ENCODE measurements around the gene GPR37.

GPR37 gene

DNA sequence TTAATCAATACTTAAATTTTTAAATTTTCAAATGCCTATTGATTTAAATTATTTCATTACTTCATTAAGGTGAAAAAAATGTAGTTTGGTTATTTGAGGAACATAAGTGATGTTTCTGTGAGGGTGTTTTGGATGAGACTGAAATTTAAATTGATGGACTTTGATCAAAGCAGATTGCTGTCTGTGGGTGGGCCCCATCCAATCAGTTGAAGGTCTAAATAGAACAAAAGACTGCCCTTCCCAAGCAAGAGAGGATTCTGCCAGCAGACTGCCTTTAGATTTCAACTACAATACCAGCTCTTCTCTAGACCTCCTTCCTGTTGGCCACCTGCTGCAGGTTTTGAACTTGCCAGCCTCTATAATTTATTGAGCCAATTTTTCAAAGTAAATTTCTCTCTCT lies 14.5 kb upstream of the GPR37 start:
- no peak for DNase-seq

DNA sequence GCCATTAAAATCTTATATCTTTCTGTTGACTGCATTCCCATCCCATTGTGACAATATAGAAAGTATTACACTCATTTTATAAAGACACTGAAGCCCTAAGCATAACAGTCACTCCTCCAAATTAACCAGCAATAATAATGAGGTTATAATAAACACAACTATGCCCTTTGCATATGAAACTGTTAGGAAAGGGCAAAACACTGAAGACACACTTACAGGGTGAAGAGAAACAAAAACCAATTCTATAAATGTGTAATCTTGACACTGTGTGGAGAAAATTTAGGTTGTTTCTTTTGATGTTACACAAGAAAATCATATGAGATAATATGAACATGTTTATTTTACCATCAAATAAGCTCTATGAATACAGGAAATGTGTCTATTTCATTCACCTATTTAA lies 14.0 kb upstream of the GPR37 start:
- DNase-seq = no peak

DNA sequence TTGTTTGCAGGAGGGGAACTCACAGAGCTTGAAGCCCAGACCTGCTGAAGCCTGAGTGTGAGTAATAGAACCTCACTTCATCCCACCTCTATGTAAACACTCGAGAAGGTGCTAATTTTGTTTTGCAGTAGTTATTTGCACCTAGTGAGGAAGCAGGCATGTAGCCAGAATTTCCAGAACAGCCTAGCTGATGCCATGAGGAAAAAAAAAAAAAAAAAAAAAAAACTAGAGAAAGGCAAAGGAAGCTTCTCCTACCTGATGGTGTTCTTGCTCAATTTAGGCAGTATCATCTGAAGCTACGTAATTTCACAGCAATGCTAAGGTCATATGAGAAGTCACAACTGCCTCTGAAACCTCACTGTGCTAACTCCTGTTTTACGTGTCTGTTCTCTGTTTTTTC lies 13.6 kb upstream of the GPR37 start:
- no peak for DNase-seq

DNA sequence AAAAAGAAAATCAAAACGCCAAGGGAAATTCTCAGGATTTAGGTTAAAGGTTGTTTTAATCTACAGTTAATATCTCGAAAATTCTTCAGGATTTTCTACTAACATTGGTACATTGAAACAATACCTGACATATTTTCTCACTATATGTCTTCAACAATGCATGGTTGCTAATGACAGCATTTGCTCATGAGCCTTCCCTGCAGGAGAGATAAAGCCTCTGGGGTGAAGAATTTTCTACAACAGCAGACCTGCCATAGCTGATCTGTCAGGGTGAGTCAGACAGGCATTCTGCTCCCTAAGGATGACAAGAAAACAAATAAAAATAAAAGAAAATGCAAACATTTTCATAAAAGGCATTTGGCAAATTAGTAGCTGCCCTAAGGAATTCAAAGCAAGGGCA lies 11.7 kb upstream of the GPR37 start:
- DNase-seq = no peak

DNA sequence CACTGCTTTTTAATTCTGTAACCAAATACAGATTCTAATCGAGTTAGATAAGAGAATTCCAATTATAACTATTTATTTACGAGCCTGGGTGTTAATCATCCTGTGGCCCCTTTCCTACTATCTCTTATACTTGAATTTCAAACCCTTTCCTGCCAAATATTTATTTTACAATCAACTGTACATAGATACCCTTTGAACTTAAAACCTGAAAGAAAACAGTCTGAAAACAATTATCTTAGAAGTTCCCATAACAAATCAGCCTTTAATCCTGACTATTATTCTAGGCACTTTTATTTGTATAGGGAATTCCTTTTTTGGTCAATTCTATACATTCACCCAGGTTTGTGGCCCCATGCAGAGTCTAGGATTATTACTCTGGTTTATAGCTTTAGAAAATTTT lies 10.6 kb upstream of the GPR37 start:
- no peak for DNase-seq

DNA sequence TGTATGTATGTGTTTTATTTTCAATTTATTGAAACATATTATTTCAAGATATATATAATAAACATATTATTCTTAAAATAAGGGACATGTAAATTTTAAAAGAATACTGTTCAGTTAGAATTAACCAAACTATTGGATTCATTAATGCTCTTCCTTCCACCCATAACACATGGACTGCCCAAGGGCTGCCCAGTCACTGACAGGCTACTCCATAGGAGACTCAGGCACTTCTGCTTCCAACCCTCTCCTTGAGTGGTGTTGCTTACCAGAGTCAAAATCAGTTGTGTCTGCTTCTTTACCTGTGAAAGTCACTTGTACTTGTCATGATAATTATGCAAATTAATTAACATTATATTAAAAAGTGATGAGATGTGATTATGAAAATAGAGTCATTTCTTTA lies 9.8 kb upstream of the GPR37 start:
- no peak for DNase-seq

DNA sequence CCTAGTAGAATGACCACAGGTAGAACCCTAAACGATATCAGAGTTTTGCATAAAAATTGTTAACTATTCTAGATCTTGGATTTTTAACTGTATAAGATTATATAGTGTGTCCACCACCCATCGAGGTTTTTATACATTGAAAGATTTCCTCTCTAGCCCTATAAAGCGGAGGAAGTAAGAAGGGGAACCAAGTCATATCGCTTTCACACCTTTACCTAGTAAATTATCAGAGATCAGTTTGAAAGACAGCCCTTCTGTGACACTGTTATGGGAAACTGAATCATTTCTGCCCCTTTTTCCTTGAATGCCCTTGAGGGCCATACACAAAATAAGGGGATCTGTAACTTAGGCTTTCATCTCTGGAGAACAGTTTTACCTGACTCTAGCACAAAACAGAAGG lies 8.3 kb upstream of the GPR37 start:
- no peak for DNase-seq

DNA sequence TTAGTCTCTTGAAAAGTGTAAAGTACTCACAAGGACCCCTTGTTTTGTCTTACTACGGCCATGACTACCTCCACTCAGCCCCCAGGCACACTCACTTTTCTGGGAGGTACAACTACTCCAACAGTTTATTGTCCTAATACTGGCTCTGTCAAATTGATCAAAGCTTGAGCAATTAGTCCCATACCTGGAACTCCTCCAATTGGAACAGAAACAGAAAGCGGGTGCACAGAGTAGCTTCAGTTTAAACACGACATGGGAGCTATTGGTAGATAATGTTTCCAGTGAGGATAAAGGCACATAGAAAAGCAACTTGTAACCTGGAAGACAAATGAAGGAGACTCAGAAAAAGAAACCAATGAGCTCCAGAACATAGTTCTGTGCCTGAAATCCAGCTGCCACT lies 7.7 kb upstream of the GPR37 start:
- DNase-seq = no peak

DNA sequence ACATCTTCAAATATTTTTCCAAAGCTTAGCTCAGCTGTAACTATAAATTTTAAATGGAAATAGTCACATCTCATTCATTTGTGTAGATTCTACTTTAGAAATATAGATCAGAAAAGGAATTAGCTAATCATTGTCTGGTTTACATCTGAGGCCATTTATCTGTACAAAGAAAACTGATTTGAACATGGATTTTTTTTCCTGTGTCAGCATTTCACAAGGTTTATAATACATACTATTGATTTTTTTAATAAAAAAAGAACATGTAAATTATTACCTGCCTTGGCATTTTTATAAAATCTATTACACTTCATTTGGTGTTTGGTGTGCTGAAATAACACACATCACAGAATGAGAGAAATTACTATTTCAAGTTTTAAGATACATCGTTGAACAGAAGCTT lies 3.5 kb upstream of the GPR37 start:
- no peak for DNase-seq

DNA sequence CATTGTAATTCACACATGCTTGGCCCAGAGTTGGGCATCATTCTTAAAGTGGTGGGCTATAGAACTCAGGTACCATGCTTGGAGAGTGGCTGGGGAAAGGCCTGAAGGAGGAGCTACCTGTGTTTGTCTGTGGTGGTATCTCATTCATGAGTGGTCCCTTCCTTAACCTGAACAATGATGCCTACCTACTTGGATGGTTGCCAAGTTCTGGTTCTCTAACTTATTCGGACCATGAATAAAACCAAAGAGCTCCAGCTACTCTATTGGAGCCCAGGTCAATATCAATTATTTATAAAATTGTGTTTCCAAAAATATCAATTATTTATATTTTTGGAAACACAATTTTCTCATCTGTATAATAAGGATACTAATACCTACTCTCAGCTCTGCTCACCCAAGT lies 2.9 kb upstream of the GPR37 start:
- DNase-seq = no peak

DNA sequence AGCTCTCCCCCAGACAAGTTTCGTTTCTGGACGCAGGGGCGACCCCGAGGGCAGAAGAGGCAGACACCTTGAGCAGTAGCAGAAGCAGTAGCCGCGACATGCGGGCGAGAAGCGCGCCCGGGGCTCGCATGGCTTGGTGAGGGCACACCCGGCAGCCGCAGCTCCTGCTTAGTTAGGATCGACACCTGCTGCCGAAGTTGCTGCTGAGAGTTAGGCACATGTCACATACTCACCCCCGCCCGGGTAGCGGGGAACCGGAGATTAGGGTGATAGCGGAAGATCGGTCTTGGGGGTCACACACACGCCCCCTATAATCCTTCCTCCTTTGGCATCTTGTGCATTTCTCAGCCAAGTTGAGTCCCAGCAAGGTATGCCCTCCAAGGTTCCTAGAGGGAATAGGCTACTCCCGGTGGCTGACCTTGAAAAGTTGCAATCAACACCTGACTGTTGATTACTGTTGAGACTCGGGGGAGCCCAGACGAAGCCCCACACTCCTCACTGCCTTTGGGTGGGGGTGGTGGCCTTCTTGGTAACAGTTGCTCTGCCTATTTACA lies 668 bp downstream of the GPR37 start:
- peak; percentile 45 for DNase-seq

DNA sequence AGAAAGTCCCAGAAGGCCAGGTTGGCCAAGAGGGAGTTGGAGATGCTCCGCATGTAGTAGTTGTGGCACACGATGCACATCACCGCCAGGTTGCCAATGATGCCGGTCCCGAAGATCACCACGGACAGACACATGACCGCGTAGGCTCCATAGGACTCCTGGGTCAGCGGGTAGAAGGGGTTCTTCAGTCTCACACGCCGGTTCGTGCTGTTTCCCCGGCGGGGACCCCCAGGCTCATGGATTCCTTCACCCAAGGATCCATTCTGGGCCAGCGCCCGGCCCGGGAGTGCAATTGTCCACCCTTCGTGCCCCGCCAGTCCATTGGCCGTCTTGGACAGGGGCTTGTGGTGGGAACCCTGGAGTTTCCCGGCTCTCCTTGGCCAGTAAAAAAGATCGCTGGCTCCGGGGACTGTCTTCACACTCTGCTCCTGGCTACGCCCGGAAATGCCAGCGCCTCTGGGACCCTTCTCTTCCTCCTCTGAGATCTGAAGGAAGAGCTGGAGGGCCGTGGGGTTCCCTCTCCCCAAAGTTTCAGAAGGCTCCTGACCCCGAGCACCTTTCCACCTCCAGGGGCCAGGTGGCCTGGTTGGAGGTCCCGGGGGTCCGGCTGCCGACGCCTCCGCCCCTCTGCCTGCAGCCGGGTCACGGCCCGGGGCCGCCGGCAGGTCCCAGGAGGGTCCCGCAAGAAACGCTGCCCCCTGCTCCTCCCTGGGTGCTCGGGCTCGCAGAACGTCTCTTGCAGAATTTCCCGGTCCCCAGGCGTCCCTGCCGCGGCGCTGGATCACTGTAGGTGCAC lies 1.3 kb downstream of the GPR37 start:
- no peak for DNase-seq

DNA sequence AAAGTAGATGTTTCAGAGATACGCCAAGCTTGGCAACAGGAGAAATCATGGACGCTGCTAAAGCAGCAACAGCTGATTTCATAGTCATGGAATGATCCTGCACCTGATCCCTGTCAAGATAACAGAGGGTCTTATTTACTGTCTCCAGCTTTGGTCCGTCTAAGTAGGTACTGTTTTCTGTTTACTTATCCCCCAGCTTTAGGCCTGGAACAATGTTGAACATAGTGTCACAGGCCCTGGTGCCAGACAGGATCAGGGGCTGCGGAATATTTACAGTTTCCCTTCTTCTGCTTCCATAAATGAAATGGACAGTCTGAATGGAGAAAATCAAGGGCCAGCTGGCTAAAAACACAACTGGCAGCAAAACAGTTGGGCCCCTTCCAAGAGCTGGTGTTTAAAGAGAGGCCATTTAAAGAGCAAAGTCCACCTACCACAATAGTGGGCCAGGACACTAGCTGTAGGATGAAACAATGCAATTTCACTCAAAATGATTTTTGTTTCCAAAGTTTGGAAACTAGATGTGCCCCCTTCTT lies 2.9 kb downstream of the GPR37 start:
- DNase-seq = no peak

DNA sequence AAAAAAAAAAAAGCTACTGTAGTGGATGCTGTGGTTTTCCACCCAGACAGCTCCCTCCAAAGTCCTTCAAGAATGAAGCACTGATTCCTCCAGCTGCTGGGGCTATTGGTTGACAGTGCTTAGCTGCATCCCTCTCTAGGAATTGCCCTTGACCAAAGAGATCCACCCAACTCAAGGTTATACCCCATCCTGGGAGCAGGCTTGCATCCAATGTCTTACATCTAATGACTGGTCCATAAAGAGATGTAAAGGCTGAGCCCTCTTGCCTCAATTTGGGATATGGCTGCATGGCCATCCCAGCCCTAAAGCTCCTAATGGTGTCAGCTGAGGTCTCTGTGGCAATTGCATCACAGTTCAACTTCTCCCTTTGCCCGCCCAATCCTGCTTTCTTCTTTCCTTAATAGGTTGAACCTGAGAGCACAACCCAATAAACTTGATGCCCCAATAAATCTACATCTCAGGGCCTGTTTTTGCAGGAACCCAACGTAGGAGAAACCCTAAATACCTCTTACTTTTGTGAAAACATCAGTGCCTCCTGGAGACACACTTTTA lies 4.4 kb downstream of the GPR37 start:
- no peak for DNase-seq

DNA sequence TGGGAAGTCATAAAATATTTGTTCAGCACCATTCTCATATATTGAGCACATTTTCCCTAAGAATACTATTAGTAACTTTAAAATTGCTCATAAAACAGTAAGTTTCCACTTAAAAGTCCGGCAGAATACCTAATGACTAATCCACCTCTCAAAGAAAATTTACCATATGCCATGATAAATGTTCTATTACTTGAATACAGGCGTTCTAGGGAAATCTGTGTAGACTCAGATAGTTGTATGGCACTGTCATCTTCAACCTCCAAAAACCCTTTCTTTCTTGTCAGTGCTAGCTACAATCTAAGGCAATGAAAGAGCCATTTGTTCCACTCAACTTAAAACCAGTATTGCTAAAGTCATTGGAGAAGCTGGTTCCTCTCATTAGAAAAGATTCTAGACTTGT lies 7.3 kb downstream of the GPR37 start:
- DNase-seq = no peak

DNA sequence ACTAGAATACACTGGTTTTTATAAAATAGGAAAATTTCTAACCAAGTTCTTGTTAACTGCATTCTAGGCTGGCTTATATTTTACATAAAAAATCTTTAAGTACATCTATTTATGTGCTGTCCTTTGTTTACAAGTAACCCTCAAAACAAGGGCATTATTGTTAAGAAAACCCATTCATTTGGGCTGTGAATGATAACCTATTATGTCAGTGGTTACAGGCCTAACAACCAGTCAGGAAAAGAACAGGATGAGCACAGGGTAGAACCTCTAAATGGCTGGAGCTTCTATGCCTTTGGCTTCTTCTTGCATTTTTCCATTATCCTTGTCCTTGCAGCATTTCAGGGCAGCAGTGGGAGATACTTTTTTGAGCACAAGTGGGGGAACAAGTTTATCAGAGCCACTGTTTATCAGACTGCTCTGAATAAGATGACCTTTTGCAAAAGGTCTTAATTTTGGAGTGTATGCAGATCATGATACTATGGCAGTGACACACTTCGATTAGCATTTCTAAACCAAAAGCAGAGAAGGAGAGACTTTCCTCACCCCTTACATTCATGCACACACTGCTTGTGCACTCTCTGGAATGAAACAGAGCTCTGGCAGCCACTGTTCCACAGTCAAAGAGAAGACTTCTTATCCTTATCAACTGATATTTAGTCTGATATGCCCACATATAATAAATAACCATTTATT lies 10.9 kb downstream of the GPR37 start:
- no peak for DNase-seq

DNA sequence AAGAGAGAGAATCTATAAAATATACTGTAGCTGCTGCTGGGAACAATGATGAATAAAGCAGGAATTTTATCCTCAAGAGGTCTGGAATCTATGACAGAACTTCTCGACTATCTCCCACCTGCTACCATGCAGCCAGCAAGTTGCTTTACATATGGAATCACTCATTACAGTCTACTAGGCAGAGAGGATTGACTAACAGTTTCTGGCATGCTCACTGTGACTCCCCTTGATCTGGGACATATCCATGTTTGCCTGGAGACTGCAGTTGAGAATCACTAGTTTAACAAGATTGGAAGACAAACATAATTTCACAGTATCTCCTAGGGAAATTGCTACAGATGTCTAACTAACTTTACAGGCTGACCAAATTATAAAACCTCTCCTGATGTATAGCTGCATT lies 13.3 kb downstream of the GPR37 start:
- no peak for DNase-seq

DNA sequence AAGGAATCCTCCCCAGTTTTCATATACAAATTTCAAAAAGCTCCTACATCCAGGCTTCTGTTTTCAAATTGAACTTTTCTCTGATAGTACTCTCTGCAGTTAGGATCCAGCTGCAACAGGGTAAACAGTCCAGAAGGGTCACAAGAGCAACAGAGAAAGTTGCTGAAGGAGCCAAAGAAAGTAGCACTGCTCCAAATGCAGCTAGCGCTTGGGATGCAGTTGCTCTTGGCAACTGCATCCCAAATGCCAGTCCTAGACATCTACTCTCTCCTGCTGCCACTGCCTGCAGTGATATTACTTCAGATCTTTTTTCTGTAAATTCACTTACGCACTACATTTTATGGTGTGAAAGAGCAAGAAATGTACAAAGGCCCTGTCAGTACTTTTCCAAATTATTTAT lies 14.6 kb downstream of the GPR37 start:
- DNase-seq = no peak

DNA sequence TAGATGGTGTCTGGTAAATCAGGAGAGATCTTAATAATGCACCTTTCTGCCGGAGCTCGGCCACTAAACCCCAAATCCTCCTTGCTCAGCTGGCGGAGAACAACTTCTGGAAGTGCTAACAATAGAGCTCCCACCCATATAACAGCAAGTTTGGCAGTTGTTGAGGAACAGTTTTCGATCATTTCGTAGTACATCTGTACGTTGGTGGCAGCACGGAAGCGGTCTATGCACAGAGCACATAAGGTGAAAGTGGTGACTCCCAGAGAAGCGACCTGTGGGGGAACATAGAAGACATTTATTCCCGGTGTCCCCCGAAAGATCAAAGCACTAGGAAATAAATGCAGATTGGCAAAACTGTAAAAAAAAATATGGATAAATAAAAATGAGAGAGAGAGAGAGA lies 18.5 kb downstream of the GPR37 start:
- DNase-seq = no peak

DNA sequence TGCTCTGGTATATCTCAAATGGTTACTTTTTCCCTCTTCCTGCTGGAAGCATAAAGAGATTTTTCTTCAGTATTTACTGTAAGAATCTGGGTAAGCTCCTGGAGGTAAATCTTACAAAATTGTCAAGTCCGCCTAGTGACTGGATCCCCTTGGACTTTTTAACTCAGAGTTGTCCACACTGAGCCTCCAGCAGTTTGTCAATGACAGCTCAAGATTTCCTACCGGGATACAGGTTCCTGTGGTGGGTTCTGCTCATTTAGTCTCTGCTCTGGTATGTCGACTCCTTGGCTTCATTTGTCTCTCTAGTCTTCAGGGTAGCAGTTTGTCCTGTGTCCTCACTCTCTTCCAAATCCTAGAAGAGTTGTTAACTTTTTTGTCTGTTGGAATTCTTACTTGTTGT lies 27.0 kb downstream of the GPR37 start:
- no peak for DNase-seq

DNA sequence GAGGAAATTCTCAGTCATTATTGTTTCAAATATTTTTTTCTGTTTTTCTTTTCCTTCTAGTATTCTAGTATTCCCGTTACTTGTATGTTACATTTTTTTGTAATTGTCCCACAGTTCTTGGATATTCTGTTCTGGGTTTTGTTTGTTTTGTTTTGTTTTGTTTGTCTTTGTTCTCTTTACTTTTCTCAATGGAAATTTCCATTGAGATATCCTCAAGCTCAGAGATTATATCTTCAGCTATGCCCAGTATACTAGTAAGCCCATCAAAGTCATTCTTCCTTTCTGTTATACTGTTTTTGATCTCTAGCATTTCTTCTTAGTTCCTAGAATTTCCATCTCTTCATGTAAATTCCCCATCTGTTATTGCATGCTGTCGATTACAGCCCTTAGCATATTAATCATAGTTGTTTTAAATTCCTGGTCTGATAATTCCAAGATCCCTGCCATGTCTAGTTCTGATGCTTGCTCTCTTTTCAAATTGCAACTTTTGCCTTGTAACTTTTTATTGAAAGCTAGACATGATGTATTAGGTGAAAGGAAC lies 27.8 kb downstream of the GPR37 start:
- no peak for DNase-seq

DNA sequence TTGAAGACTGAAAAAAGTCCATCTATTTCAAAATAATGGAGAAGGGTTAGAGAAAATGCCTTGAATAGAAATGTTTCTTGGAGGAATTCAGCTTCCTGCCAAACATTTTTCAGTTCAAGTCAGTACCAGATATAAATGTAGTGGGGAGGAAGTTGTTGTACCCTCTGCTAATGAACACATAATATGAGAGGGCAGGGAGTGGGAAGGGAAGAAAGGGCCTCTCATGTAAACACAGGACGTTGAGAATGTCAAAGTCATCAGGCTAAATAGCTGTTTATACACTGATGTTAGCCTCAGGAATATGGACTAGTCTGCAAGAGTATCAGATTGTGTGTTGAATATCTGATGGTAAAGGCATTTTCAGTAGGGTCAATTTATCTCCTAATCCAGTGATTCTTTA lies 37.0 kb downstream of the GPR37 start:
- no peak for DNase-seq

DNA sequence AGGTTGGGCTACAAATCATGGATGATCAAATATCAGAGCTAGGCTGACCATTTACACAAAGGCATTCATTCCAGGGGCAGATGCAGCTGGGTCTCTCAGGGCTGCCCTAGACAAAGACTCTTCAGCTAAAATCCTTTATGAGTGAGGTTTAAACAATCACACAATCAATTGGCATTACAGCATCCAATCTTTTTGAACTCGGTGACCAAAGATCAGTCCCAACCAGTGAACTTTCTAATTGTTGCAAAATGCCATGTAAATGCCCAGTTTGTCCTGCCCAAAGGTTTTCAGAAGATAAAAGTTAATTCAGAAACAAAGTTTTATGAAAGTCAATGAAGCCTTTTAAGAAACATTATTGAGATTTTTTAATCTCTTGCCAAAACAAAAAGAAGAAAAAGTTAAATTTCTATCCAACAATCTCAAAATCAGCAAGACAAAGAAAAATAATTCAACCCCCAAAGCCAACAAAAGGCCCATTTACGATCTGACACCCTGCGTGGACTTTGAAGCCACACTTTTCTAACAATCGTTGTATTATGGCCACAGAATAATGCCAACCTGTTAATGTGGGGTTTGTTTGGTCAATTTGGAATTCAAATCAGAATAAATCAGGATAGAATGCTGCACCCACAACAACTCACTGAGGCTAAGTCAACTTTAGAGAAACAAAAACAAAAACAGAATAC lies 40.9 kb downstream of the GPR37 start:
- DNase-seq = no peak
